ENCODE data around the gene ZNF385A. TPM values are rescaled to one million over a fixed set of nuclear protein-coding genes. Genes with fewer than 3 reads are reported as not detected.

The ZNF385A gene
- total RNA-seq, 3 donors from 2014 or later (not counting 1 experiment from before 2014, with no cell fraction given): 5.4 to 9.8 (median 8.9) TPM

DNA sequence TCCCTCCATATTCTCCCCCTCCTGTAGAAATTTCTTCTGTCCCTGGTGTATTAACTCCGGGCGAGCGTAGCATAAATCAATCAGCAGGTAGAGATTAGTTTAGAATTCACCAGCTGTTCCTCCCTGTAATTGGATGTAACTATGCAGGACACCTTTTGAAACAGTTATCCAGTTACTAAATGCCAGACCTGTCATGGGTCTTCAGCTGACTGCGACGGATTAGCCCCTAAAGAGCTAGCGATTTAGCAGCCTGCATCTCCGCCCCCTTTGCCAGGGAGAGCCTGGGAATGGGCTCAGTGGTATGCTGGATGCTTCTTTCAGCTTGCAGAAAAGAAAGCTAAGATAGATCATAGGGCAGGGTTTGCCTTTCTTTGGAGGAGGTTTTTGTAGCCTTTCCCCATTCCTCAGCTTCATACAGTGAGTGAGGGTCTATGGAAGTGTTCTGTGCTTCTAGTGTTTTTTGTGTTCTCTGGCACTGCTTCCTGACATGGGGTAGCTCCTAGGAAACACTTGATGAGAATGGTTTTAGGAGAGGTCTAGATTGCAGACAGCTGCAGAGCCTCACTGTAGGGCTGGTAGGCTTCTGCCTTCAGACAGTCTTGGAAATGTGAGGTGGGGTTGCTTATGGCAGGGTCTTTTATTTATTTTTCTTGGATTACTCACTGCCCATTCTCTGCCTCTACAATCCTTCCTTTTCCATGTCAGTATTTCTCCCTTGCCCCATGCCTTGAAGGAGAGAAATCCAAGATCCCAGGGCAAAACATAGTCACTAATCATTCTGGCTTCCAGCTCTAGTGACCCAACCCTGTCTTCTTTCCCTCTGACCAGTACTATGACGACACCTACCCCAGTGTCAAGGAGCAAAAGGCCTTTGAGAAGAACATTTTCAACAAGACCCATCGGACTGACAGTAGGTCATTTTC, 42.9 kb downstream of the ZNF385A start:
- H3K27ac Mint-ChIP-seq: no peak overlapping the region
- peaks cover 13 to 14% of the 10 kb centered on the region in 2 donors for H3K4me1 Mint-ChIP-seq
- no peak overlapping the region for H3K4me3 Mint-ChIP-seq

DNA sequence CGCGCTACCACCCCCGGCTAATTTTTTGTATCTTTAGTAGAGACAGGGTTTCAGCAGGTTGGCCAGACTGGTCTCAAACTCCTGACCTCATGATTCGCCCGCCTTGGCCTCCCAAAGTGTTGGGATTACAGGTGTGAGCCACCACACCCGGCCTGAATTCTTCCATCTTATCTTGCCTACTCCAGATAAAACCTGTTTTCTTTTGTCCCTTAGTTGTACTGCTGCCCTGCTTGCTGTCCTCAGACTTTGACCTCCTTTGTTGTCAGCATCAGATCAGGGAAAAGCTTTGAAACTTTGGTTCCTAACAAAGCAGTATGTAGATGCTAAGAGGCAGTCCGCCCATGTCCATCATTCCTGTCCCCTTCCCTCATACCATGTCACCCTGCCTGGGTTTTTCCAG, 43.7 kb downstream of the ZNF385A start:
- Mint-ChIP-seq H3K9me3 (no peaks in the 10 kb centered on the region), H3K4me1 (peaks cover 13 to 18% of the 10 kb centered on the region in 2 donors), H3K4me3 (no peak overlapping the region), H3K27me3 (ENCODE audit: low read depth in 2 of 2) (no peaks in the 10 kb centered on the region), H3K27ac (peak overlapping the region in 1 of 2 donors; percentile 27), H3K36me3 (peaks cover 14% of the 10 kb centered on the region)
- Histone ChIP-seq H3K4me1 (ENCODE audit: control insufficient read depth, insufficient read depth, low read length) (no peaks in the 10 kb centered on the region), H3K27me3 (ENCODE audit: control insufficient read depth, insufficient read depth, low read length) (no peaks in the 10 kb centered on the region), H3K9me3 (ENCODE audit: control insufficient read depth, insufficient read depth, low read length) (no peaks in the 10 kb centered on the region), H3K27ac (ENCODE audit: low read length) (no peak overlapping the region), H3K36me3 (ENCODE audit: control insufficient read depth, insufficient read depth, low read length) (peaks cover 50% of the 10 kb centered on the region), H3K4me3 (ENCODE audit: low read length) (no peak overlapping the region)
- TF ChIP-seq, protein P1, sequence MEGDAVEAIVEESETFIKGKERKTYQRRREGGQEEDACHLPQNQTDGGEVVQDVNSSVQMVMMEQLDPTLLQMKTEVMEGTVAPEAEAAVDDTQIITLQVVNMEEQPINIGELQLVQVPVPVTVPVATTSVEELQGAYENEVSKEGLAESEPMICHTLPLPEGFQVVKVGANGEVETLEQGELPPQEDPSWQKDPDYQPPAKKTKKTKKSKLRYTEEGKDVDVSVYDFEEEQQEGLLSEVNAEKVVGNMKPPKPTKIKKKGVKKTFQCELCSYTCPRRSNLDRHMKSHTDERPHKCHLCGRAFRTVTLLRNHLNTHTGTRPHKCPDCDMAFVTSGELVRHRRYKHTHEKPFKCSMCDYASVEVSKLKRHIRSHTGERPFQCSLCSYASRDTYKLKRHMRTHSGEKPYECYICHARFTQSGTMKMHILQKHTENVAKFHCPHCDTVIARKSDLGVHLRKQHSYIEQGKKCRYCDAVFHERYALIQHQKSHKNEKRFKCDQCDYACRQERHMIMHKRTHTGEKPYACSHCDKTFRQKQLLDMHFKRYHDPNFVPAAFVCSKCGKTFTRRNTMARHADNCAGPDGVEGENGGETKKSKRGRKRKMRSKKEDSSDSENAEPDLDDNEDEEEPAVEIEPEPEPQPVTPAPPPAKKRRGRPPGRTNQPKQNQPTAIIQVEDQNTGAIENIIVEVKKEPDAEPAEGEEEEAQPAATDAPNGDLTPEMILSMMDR (IDR thresholded peaks at IDR 0.05): no peak
- intact Hi-C loops (cut with micrococcal nuclease): no loop called here
- 95% methylated on average over 7 of the region's 7 CpGs for WGBS (ENCODE audit: insufficient coverage)
- DNase-seq (no peak), ATAC-seq (no peak)

More for the DNA sequence above, 42.9 kb downstream of the ZNF385A start:
- H3K9me3 Mint-ChIP-seq: no peaks in the 10 kb centered on the region
- ATAC-seq (no peak), DNase-seq (no peak)
- H3K27me3 Mint-ChIP-seq (ENCODE audit: low read depth in 2 of 2): no peaks in the 10 kb centered on the region
- Histone ChIP-seq H3K27ac (ENCODE audit: low read length) (no peak overlapping the region), H3K9me3 (ENCODE audit: control insufficient read depth, insufficient read depth, low read length) (no peaks in the 10 kb centered on the region), H3K27me3 (ENCODE audit: control insufficient read depth, insufficient read depth, low read length) (no peaks in the 10 kb centered on the region), H3K4me1 (ENCODE audit: control insufficient read depth, insufficient read depth, low read length) (no peaks in the 10 kb centered on the region), H3K36me3 (ENCODE audit: control insufficient read depth, insufficient read depth, low read length) (peaks cover 56% of the 10 kb centered on the region), H3K4me3 (ENCODE audit: low read length) (no peak overlapping the region)
- peaks cover 14% of the 10 kb centered on the region for H3K36me3 Mint-ChIP-seq
- intact Hi-C loops (cut with micrococcal nuclease): no loop called here
- over 99% methylated on average over 9 of the region's 9 CpGs for WGBS (ENCODE audit: insufficient coverage)
- TF ChIP-seq, protein P1 (IDR thresholded peaks at IDR 0.05): no peak

DNA sequence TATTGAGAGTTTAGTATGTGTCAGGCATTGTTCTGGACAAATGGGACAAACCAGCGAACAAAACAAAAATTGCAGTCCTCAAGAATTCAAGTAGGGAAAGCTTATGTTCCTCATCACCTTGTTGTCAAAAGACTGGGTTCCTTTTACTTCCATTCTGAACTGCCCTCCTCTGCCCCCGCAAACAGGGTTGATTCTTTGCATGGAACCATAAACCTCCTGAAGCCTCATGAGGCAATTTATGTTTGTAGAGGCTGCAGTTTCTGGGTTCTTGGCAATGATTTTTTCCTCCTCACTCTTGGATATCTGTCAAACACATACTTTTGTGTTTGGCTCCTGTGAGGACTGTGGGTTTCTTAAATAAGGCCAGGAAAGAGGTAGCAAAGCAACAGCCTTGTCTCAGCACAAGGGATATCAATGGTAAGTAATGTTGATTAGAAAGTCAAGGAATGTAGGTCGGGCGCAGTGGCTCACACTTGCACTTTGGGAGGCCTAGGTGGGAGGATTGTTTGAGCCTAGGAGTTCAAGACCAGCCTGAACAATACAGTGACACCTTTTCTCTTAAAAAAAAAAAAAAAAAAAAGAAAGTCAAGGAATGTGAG, 45.7 kb downstream of the ZNF385A start:
- 98% methylated on average over 4 of the region's 4 CpGs for WGBS (ENCODE audit: insufficient coverage)
- H3K4me1 ChIP-seq (ENCODE audit: control insufficient read depth, insufficient read depth, low read length): no peaks in the 10 kb centered on the region
- peaks cover 38% of the 10 kb centered on the region for H3K36me3 ChIP-seq (ENCODE audit: control insufficient read depth, insufficient read depth, low read length)
- no peak overlapping the region for H3K4me3 ChIP-seq (ENCODE audit: low read length)
- ATAC-seq (no peak), DNase-seq (no peak)
- Mint-ChIP-seq H3K36me3 (peaks cover 7% of the 10 kb centered on the region), H3K27me3 (ENCODE audit: low read depth in 2 of 2) (no peaks in the 10 kb centered on the region), H3K4me3 (no peak overlapping the region), H3K9me3 (no peaks in the 10 kb centered on the region), H3K27ac (no peak overlapping the region), H3K4me1 (peaks cover 9 to 20% of the 10 kb centered on the region in 2 donors)
- TF ChIP-seq, protein P1 (IDR thresholded peaks at IDR 0.05): no peak
- intact Hi-C loops (cut with micrococcal nuclease): no loop called here
- no peak overlapping the region for H3K27ac ChIP-seq (ENCODE audit: low read length)
- H3K9me3 ChIP-seq (ENCODE audit: control insufficient read depth, insufficient read depth, low read length): no peaks in the 10 kb centered on the region
- no peaks in the 10 kb centered on the region for H3K27me3 ChIP-seq (ENCODE audit: control insufficient read depth, insufficient read depth, low read length)

All from natural killer cell (primary cell).